Activated CD4-positive, alpha-beta T cell treated with anti-CD3 and anti-CD28 coated beads, Interleukin-2, amount 50 U/mL, for 4 hours (primary cell): Measurements from ENCODE around the gene S100A3.

Experiments used
- DNase-seq, 2 experiments: peaks; one replicate each; pipeline ENCODE4 v3.0.0-alpha.2; 2020

Gene S100A3

GRCh38 chr1:153547560-153548551 is 1.2 kb downstream of the S100A3 start:
- no peak for DNase-seq

- DNase-seq, result no peak
Measured at GRCh38 chr1:153546796-153547559, 2.1 kb downstream of the S100A3 start.

- DNase-seq, result no peak
Measured at GRCh38 chr1:153546371-153546770, 2.7 kb downstream of the S100A3 start.

GRCh38 chr1:153545067-153546055 is 3.7 kb downstream of the S100A3 start, which contains the start of gene S100A4:
TSS of gene S100A4 (minus strand) at chr1:153545806. CDS start at chr1:153544794, 1,012 bp downstream.
- peak; percentile 90 for DNase-seq

- DNase-seq, result no peak
Measured at GRCh38 chr1:153544453-153545066, 4.5 kb downstream of the S100A3 start.

GRCh38 chr1:153543736-153544135 is 5.3 kb downstream of the S100A3 start:
- no peak for DNase-seq

GRCh38 chr1:153542956-153543711 is 5.9 kb downstream of the S100A3 start:
- DNase-seq, result no peak

GRCh38 chr1:153541641-153542590 is 7.1 kb downstream of the S100A3 start:
- no peak for DNase-seq

GRCh38 chr1:153540394-153541361 is 8.4 kb downstream of the S100A3 start, which contains the start of gene S100A5:
TSS of gene S100A5 (minus strand) at chr1:153540934. CDS start at chr1:153540191, 743 bp downstream.
- DNase-seq, result peak; percentile 49 to 57

- no peak for DNase-seq
Measured at GRCh38 chr1:153539395-153540093, 9.5 kb downstream of the S100A3 start.

GRCh38 chr1:153538315-153538821 is 10.7 kb downstream of the S100A3 start:
- DNase-seq, result no peak

- DNase-seq, result no peak
Measured at GRCh38 chr1:153537376-153537730, 11.7 kb downstream of the S100A3 start.

GRCh38 chr1:153536671-153537375 is 12.2 kb downstream of the S100A3 start:
- DNase-seq, result no peak

- peak; percentile 65 to 67 for DNase-seq
Measured at GRCh38 chr1:153536012-153536670, 12.9 kb downstream of the S100A3 start.

GRCh38 chr1:153535242-153536011 is 13.6 kb downstream of the S100A3 start, which contains the start of gene S100A6:
TSS of gene S100A6 (minus strand) at chr1:153535991. CDS start at chr1:153535339, 652 bp downstream.
- DNase-seq, result no peak

- DNase-seq, result no peak
Measured at GRCh38 chr1:153534925-153535241, 14.2 kb downstream of the S100A3 start.
